K562 treated with DMSO at 1 percent for 4 hours (cell line): ENCODE data around the gene ARF6. TPM values are rescaled to one million over a fixed set of nuclear protein-coding genes. Genes with fewer than 3 reads are reported as not detected.

Experiments used
- total RNA-seq: library from RNA; unstranded; fragments of 300-600 nt; gene quantifications from 2 replicates; pipeline ENCODE4 v1.2.3, GENCODE V29; 2022; ENCODE audit not compliant: insufficient read depth

Gene ARF6
- 24.5 and 27.0 TPM in 2 replicates for total RNA-seq

GRCh38 chr14:49892636-49893308, at the start of gene ARF6:
Gene ARF6 (plus strand): TSS chr14:49893082. CDS start chr14:49893737, 655 bp downstream.

GRCh38 chr14:49852301-49853157, 40.4 kb upstream of the ARF6 start, which contains the start of gene NEMF:
Gene NEMF (minus strand): TSS chr14:49852788. CDS start chr14:49852753, 35 bp downstream.

Other genes with a start within 250 kb of the ARF6 start
- gene POLE2, start 204.9 kb upstream of the ARF6 start, total RNA-seq = 9.5 and 14.5 TPM in 2 replicates
- 0.44 TPM in 1 of 2 replicates, not detected in the other for gene KLHDC1, start 200.0 kb upstream of the ARF6 start, total RNA-seq
- 28.5 and 36.8 TPM in 2 replicates for gene KLHDC2, start 124.9 kb upstream of the ARF6 start, total RNA-seq
- gene NEMF, start 40.3 kb upstream of the ARF6 start, total RNA-seq = 11.8 and 17.3 TPM in 2 replicates
- gene VCPKMT, start 223.5 kb downstream of the ARF6 start, total RNA-seq = 1.5 and 3.6 TPM in 2 replicates